ENCODE measurements around the gene RAD51B. TPM values are rescaled to one million over a fixed set of nuclear protein-coding genes. Genes with fewer than 3 reads are reported as not detected.
A peak's percentile ranks its signal among the peaks of the same experiment; 100 is the strongest.

Gene RAD51B
- total RNA-seq, 1 experiment from 2014 or later, result 16.7 TPM

DNA sequence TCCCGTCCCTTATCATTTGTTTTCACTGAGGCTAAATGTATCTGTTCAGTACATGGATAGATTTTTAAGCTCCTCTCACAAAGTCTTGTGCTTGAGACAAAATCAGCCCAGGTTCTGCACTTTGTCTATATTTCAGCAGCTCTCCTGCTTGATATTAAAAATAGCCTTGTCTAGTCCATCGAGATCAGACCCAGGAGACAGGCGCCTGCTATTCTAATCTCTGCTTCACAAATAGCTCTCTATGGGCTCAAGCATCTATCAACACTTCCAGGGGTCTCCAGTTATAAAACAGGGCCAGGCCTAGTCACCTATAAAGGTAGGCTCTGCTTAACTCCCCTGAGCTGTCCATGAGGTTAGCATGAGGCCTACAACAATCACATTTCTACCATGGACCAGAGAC, 910.8 kb downstream of the RAD51B start:
- peaks cover 23 to 35% of the 10 kb centered on the region in 2 experiments for H3K4me1 Mint-ChIP-seq
- Histone ChIP-seq H2AFZ (ENCODE audit: low read length) (no peak overlapping the region), H3K23me2 (ENCODE audit: insufficient read length, low read depth, low read length, poor library complexity, severe bottlenecking) (no peaks in the 10 kb centered on the region), H3K9ac (ENCODE audit: extremely low read depth, insufficient read length, low read length) (no peak overlapping the region), H3K9me3 (ENCODE audit: control insufficient read depth, low read depth, low read length) (no peaks in the 10 kb centered on the region), H3K4ac (ENCODE audit: low read depth, low read length) (no peak overlapping the region), H4K5ac (ENCODE audit: insufficient read length, low read depth, low read length) (no peak overlapping the region), H2BK120ac (ENCODE audit: low read depth, low read length, poor library complexity, severe bottlenecking) (no peak overlapping the region), H3K27ac (ENCODE audit: insufficient read length, low read depth, low read length) (no peak overlapping the region), H4K20me1 (ENCODE audit: control insufficient read depth, insufficient read depth, insufficient read length) (no peaks in the 10 kb centered on the region), H3K23ac (ENCODE audit: insufficient read length, low read depth, low read length) (no peak overlapping the region), H3K18ac (ENCODE audit: insufficient read length, low read depth, low read length) (no peak overlapping the region), H4K8ac (replicated peaks; ENCODE audit: insufficient read length, low read depth, low read length) (no peak overlapping the region), H3K4me1 (ENCODE audit: insufficient read depth, low read length) (peaks cover 3% of the 10 kb centered on the region; the same call in 1 of the 2 replicates), H3K79me2 (ENCODE audit: insufficient read depth, low read length) (no peaks in the 10 kb centered on the region), H3T11ph (ENCODE audit: low read length) (no peak overlapping the region), H2AK5ac (ENCODE audit: insufficient read length, low read length) (no peak overlapping the region), H3K4me2 (ENCODE audit: insufficient read depth, insufficient read length, low read length) (no peak overlapping the region), H4K91ac (ENCODE audit: insufficient read length, low read depth, low read length) (no peak overlapping the region), H2BK20ac (ENCODE audit: low read depth, low read length, poor library complexity, severe bottlenecking) (no peak overlapping the region), H2BK15ac (ENCODE audit: low read depth, low read length) (no peak overlapping the region), H3K56ac (ENCODE audit: insufficient read length, low read depth, low read length) (no peak overlapping the region), H3K79me1 (ENCODE audit: insufficient read depth, low read depth, low read length, poor library complexity, severe bottlenecking) (no peaks in the 10 kb centered on the region), H2BK5ac (ENCODE audit: insufficient read length, low read length) (no peak overlapping the region), H3K27me3 (ENCODE audit: insufficient read depth, low read length) (no peaks in the 10 kb centered on the region), H2BK12ac (ENCODE audit: insufficient read length, low read depth, low read length) (no peak overlapping the region), H3K14ac (ENCODE audit: insufficient read depth, low read length) (no peak overlapping the region)
- H3K9me3 Mint-ChIP-seq, result no peaks in the 10 kb centered on the region
- no CpG with 5 or more reads among the region's 3 CpGs for WGBS (ENCODE audit: extremely low coverage, insufficient read length, low lambda C conversion rate)
- TF ChIP-seq CTCF (conservative IDR thresholded peaks at IDR 0.05), result no peak
- peak overlapping the region in 2 of 3 experiments; percentile 73 to 82; a peak in 2 of 7 replicates for H3K27ac Mint-ChIP-seq
- no peaks in the 10 kb centered on the region for H3K36me3 Mint-ChIP-seq (ENCODE audit: insufficient read depth in 1 of 3, low read depth in 3 of 3)
- H3K4me3 Mint-ChIP-seq, result no peak overlapping the region
- DNase-seq, result no peak
- no peaks in the 10 kb centered on the region for H3K27me3 Mint-ChIP-seq (ENCODE audit: low read depth)
